ENCODE data around the gene FOXJ3. TPM values are rescaled to one million over a fixed set of nuclear protein-coding genes. Genes with fewer than 3 reads are reported as not detected.

The FOXJ3 gene
- total RNA-seq, 1 donor: 37.3 TPM

- H3K4me1 ChIP-seq (ENCODE audit: insufficient read depth, low read length): no peaks in the 10 kb centered on the region
- H3K36me3 ChIP-seq (ENCODE audit: insufficient read depth, low read length): no peaks in the 10 kb centered on the region
- H4K20me1 ChIP-seq (ENCODE audit: insufficient read depth, low read length): no peaks in the 10 kb centered on the region
- H3K79me2 ChIP-seq (ENCODE audit: insufficient read depth, low read length): no peaks in the 10 kb centered on the region
- no peak overlapping the region for H3K27ac ChIP-seq (ENCODE audit: low read depth, low read length)
- no peak for DNase-seq (ENCODE audit: insufficient read length, low spot score, missing footprints)
- H3K4me3 ChIP-seq (ENCODE audit: insufficient read depth, low read length): no peak overlapping the region
- H2AFZ ChIP-seq (ENCODE audit: low read length): no peak overlapping the region
- no peak for TF ChIP-seq CTCF (IDR thresholded peaks at IDR 0.05; ENCODE audit: extremely low read depth, low read depth, low read length)
- no peak overlapping the region for H3K4me2 ChIP-seq (ENCODE audit: insufficient read depth, low read length)
- no peaks in the 10 kb centered on the region for H3K9me3 ChIP-seq (ENCODE audit: low read depth, low read length)
- peaks cover 19% of the 10 kb centered on the region for H3K27me3 ChIP-seq (ENCODE audit: insufficient read depth, low read length)
Observed at GRCh38 chr1:42139444-42139843, 195.6 kb downstream of the FOXJ3 start.

GRCh38 chr1:42138586-42138985, 196.4 kb downstream of the FOXJ3 start:
- no peaks in the 10 kb centered on the region for H3K79me2 ChIP-seq (ENCODE audit: insufficient read depth, low read length)
- no peak overlapping the region for H3K27ac ChIP-seq (ENCODE audit: low read depth, low read length)
- DNase-seq (ENCODE audit: insufficient read length, low spot score, missing footprints): no peak
- no peak overlapping the region for H3K4me3 ChIP-seq (ENCODE audit: insufficient read depth, low read length)
- H4K20me1 ChIP-seq (ENCODE audit: insufficient read depth, low read length): no peaks in the 10 kb centered on the region
- H2AFZ ChIP-seq (ENCODE audit: low read length): no peak overlapping the region
- H3K36me3 ChIP-seq (ENCODE audit: insufficient read depth, low read length): no peaks in the 10 kb centered on the region
- peaks cover 14% of the 10 kb centered on the region for H3K27me3 ChIP-seq (ENCODE audit: insufficient read depth, low read length)
- no peaks in the 10 kb centered on the region for H3K4me1 ChIP-seq (ENCODE audit: insufficient read depth, low read length)
- no peak overlapping the region for H3K4me2 ChIP-seq (ENCODE audit: insufficient read depth, low read length)
- no peak for TF ChIP-seq CTCF (IDR thresholded peaks at IDR 0.05; ENCODE audit: extremely low read depth, low read depth, low read length)
- H3K9me3 ChIP-seq (ENCODE audit: low read depth, low read length): no peaks in the 10 kb centered on the region

GRCh38 chr1:42137766-42138165, 197.3 kb downstream of the FOXJ3 start:
- Histone ChIP-seq H3K79me2 (ENCODE audit: insufficient read depth, low read length) (no peaks in the 10 kb centered on the region), H3K27me3 (ENCODE audit: insufficient read depth, low read length) (peaks cover 6% of the 10 kb centered on the region), H3K4me2 (ENCODE audit: insufficient read depth, low read length) (no peak overlapping the region), H3K4me3 (ENCODE audit: insufficient read depth, low read length) (no peak overlapping the region), H3K9me3 (ENCODE audit: low read depth, low read length) (no peaks in the 10 kb centered on the region), H3K4me1 (ENCODE audit: insufficient read depth, low read length) (no peaks in the 10 kb centered on the region), H3K36me3 (ENCODE audit: insufficient read depth, low read length) (no peaks in the 10 kb centered on the region), H4K20me1 (ENCODE audit: insufficient read depth, low read length) (no peaks in the 10 kb centered on the region), H2AFZ (ENCODE audit: low read length) (no peak overlapping the region), H3K27ac (ENCODE audit: low read depth, low read length) (no peak overlapping the region)
- no peak for TF ChIP-seq CTCF (IDR thresholded peaks at IDR 0.05; ENCODE audit: extremely low read depth, low read depth, low read length)
- no peak for DNase-seq (ENCODE audit: insufficient read length, low spot score, missing footprints)

GRCh38 chr1:42136466-42136865, 198.6 kb downstream of the FOXJ3 start:
- no peak overlapping the region for H3K27ac ChIP-seq (ENCODE audit: low read depth, low read length)
- no peak overlapping the region for H2AFZ ChIP-seq (ENCODE audit: low read length)
- H3K27me3 ChIP-seq (ENCODE audit: insufficient read depth, low read length): peaks cover 5% of the 10 kb centered on the region

More at GRCh38 chr1:42136466-42136865, 198.6 kb downstream of the FOXJ3 start:
- Histone ChIP-seq H4K20me1 (ENCODE audit: insufficient read depth, low read length) (no peaks in the 10 kb centered on the region), H3K79me2 (ENCODE audit: insufficient read depth, low read length) (no peaks in the 10 kb centered on the region), H3K36me3 (ENCODE audit: insufficient read depth, low read length) (no peaks in the 10 kb centered on the region), H3K4me1 (ENCODE audit: insufficient read depth, low read length) (no peaks in the 10 kb centered on the region), H3K9me3 (ENCODE audit: low read depth, low read length) (no peaks in the 10 kb centered on the region), H3K4me3 (ENCODE audit: insufficient read depth, low read length) (no peak overlapping the region), H3K4me2 (ENCODE audit: insufficient read depth, low read length) (no peak overlapping the region)
- no peak for TF ChIP-seq CTCF (IDR thresholded peaks at IDR 0.05; ENCODE audit: extremely low read depth, low read depth, low read length)
- DNase-seq (ENCODE audit: insufficient read length, low spot score, missing footprints): no peak

Data from osteoblast (primary cell).